Measurements from ENCODE around the gene C1QTNF7. TPM values are rescaled to one million over a fixed set of nuclear protein-coding genes. Genes with fewer than 3 reads are reported as not detected.

The C1QTNF7 gene
- not detected for polyA plus RNA-seq (2013, experiment 1 of 2)
- not detected for polyA plus RNA-seq (2013, experiment 2 of 2)

GRCh38 chr4:15427701-15428100, at the start of gene C1QTNF7:
Gene C1QTNF7 (plus strand): TSS chr4:15428033. CDS start chr4:15435744, 7,711 bp downstream.
- Histone ChIP-seq H3K36me3 (ENCODE audit: insufficient read depth, low read length) (no peaks in the 10 kb centered on the region), H3K9ac (ENCODE audit: low read depth, low read length) (no peak within 1 kb of the TSS), H3K9me3 (ENCODE audit: insufficient read depth, low read depth, low read length) (no peaks in the 10 kb centered on the region), H3K4me3 (ENCODE audit: low read length) (no peak within 1 kb of the TSS), H3K27ac (ENCODE audit: low read depth, low read length) (no peak within 1 kb of the TSS), H3K4me1 (ENCODE audit: insufficient read depth, low read length) (no peaks in the 10 kb centered on the region), H3K27me3 (ENCODE audit: insufficient read depth, low read length) (no peaks in the 10 kb centered on the region)
- WGBS = 93% methylated on average over 3 of the region's 3 CpGs

GRCh38 chr4:15378062-15378461, 49.8 kb upstream of the C1QTNF7 start:
- 50% methylated on average over 1 of the region's 1 CpG for WGBS

GRCh38 chr4:15378493-15378892, 49.3 kb upstream of the C1QTNF7 start:
- H3K9ac ChIP-seq (ENCODE audit: low read depth, low read length) = no peak overlapping the region

More at GRCh38 chr4:15378062-15378461, 49.8 kb upstream of the C1QTNF7 start:
- H3K9ac ChIP-seq (ENCODE audit: low read depth, low read length) = no peak overlapping the region
- no peaks in the 10 kb centered on the region for H3K36me3 ChIP-seq (ENCODE audit: insufficient read depth, low read length)
- no peaks in the 10 kb centered on the region for H3K27me3 ChIP-seq (ENCODE audit: insufficient read depth, low read length)
- H3K4me1 ChIP-seq (ENCODE audit: insufficient read depth, low read length) = peaks cover 39% of the 10 kb centered on the region
- no peaks in the 10 kb centered on the region for H3K9me3 ChIP-seq (ENCODE audit: insufficient read depth, low read depth, low read length)
- H3K4me3 ChIP-seq (ENCODE audit: low read length) = no peak overlapping the region
- no peak overlapping the region for H3K27ac ChIP-seq (ENCODE audit: low read depth, low read length)

GRCh38 chr4:15381806-15382338, 46.0 kb upstream of the C1QTNF7 start:
- Histone ChIP-seq H3K36me3 (ENCODE audit: insufficient read depth, low read length) (no peaks in the 10 kb centered on the region), H3K9ac (ENCODE audit: low read depth, low read length) (no peak overlapping the region), H3K27me3 (ENCODE audit: insufficient read depth, low read length) (no peaks in the 10 kb centered on the region), H3K9me3 (ENCODE audit: insufficient read depth, low read depth, low read length) (no peaks in the 10 kb centered on the region), H3K27ac (ENCODE audit: low read depth, low read length) (no peak overlapping the region), H3K4me1 (ENCODE audit: insufficient read depth, low read length) (peaks cover 16% of the 10 kb centered on the region), H3K4me3 (ENCODE audit: low read length) (no peak overlapping the region)
- 93% methylated on average over 3 of the region's 3 CpGs for WGBS

More at GRCh38 chr4:15378493-15378892, 49.3 kb upstream of the C1QTNF7 start:
- 82% methylated on average over 1 of the region's 1 CpG for WGBS
- H3K4me3 ChIP-seq (ENCODE audit: low read length) = no peak overlapping the region
- H3K9me3 ChIP-seq (ENCODE audit: insufficient read depth, low read depth, low read length) = no peaks in the 10 kb centered on the region
- no peak overlapping the region for H3K27ac ChIP-seq (ENCODE audit: low read depth, low read length)
- H3K36me3 ChIP-seq (ENCODE audit: insufficient read depth, low read length) = no peaks in the 10 kb centered on the region
- no peaks in the 10 kb centered on the region for H3K27me3 ChIP-seq (ENCODE audit: insufficient read depth, low read length)
- peaks cover 39% of the 10 kb centered on the region for H3K4me1 ChIP-seq (ENCODE audit: insufficient read depth, low read length)

GRCh38 chr4:15382669-15383273, 45.1 kb upstream of the C1QTNF7 start:
- no peak overlapping the region for H3K9ac ChIP-seq (ENCODE audit: low read depth, low read length)
- H3K9me3 ChIP-seq (ENCODE audit: insufficient read depth, low read depth, low read length) = no peaks in the 10 kb centered on the region
- H3K4me3 ChIP-seq (ENCODE audit: low read length) = no peak overlapping the region
- no peak overlapping the region for H3K27ac ChIP-seq (ENCODE audit: low read depth, low read length)
- no peaks in the 10 kb centered on the region for H3K27me3 ChIP-seq (ENCODE audit: insufficient read depth, low read length)
- 94% methylated on average over 5 of the region's 5 CpGs for WGBS
- no peaks in the 10 kb centered on the region for H3K36me3 ChIP-seq (ENCODE audit: insufficient read depth, low read length)
- H3K4me1 ChIP-seq (ENCODE audit: insufficient read depth, low read length) = peaks cover 7% of the 10 kb centered on the region; the same call in 1 of the 2 replicates

GRCh38 chr4:15385515-15385914, 42.3 kb upstream of the C1QTNF7 start:
- Histone ChIP-seq H3K4me3 (ENCODE audit: low read length) (no peak overlapping the region), H3K4me1 (ENCODE audit: insufficient read depth, low read length) (no peaks in the 10 kb centered on the region), H3K9me3 (ENCODE audit: insufficient read depth, low read depth, low read length) (no peaks in the 10 kb centered on the region), H3K9ac (ENCODE audit: low read depth, low read length) (no peak overlapping the region), H3K27ac (ENCODE audit: low read depth, low read length) (no peak overlapping the region), H3K27me3 (ENCODE audit: insufficient read depth, low read length) (no peaks in the 10 kb centered on the region), H3K36me3 (ENCODE audit: insufficient read depth, low read length) (no peaks in the 10 kb centered on the region)
- WGBS = 95% methylated on average over 6 of the region's 6 CpGs

- Histone ChIP-seq H3K36me3 (ENCODE audit: insufficient read depth, low read length) (no peaks in the 10 kb centered on the region), H3K4me3 (ENCODE audit: low read length) (no peak overlapping the region), H3K9ac (ENCODE audit: low read depth, low read length) (no peak overlapping the region), H3K9me3 (ENCODE audit: insufficient read depth, low read depth, low read length) (no peaks in the 10 kb centered on the region), H3K27ac (ENCODE audit: low read depth, low read length) (no peak overlapping the region), H3K4me1 (ENCODE audit: insufficient read depth, low read length) (no peaks in the 10 kb centered on the region), H3K27me3 (ENCODE audit: insufficient read depth, low read length) (no peaks in the 10 kb centered on the region)
- WGBS = 97% methylated on average over 4 of the region's 4 CpGs
Observed at GRCh38 chr4:15385928-15386327, 41.9 kb upstream of the C1QTNF7 start.

GRCh38 chr4:15390494-15390893, 37.3 kb upstream of the C1QTNF7 start:
- H3K4me1 ChIP-seq (ENCODE audit: insufficient read depth, low read length) = peaks cover 5% of the 10 kb centered on the region; the same call in 1 of the 2 replicates
- H3K36me3 ChIP-seq (ENCODE audit: insufficient read depth, low read length) = no peaks in the 10 kb centered on the region
- no peak overlapping the region for H3K4me3 ChIP-seq (ENCODE audit: low read length)
- H3K27me3 ChIP-seq (ENCODE audit: insufficient read depth, low read length) = no peaks in the 10 kb centered on the region
- no peaks in the 10 kb centered on the region for H3K9me3 ChIP-seq (ENCODE audit: insufficient read depth, low read depth, low read length)
- no peak overlapping the region for H3K9ac ChIP-seq (ENCODE audit: low read depth, low read length)
- H3K27ac ChIP-seq (ENCODE audit: low read depth, low read length) = no peak overlapping the region
- WGBS = 86% methylated on average over 2 of the region's 3 CpGs

- H3K9ac ChIP-seq (ENCODE audit: low read depth, low read length) = no peak overlapping the region
- no peak overlapping the region for H3K4me3 ChIP-seq (ENCODE audit: low read length)
- H3K4me1 ChIP-seq (ENCODE audit: insufficient read depth, low read length) = peaks cover 5% of the 10 kb centered on the region; the same call in 1 of the 2 replicates
- no peaks in the 10 kb centered on the region for H3K9me3 ChIP-seq (ENCODE audit: insufficient read depth, low read depth, low read length)
- H3K36me3 ChIP-seq (ENCODE audit: insufficient read depth, low read length) = no peaks in the 10 kb centered on the region
- no peaks in the 10 kb centered on the region for H3K27me3 ChIP-seq (ENCODE audit: insufficient read depth, low read length)
- WGBS = 94% methylated on average over 7 of the region's 8 CpGs
- no peak overlapping the region for H3K27ac ChIP-seq (ENCODE audit: low read depth, low read length)
Observed at GRCh38 chr4:15392053-15392805, 35.6 kb upstream of the C1QTNF7 start.

- Histone ChIP-seq H3K4me1 (ENCODE audit: insufficient read depth, low read length) (peaks cover 5% of the 10 kb centered on the region; the same call in 1 of the 2 replicates), H3K27me3 (ENCODE audit: insufficient read depth, low read length) (no peaks in the 10 kb centered on the region), H3K4me3 (ENCODE audit: low read length) (no peak overlapping the region), H3K9me3 (ENCODE audit: insufficient read depth, low read depth, low read length) (no peaks in the 10 kb centered on the region), H3K27ac (ENCODE audit: low read depth, low read length) (no peak overlapping the region), H3K36me3 (ENCODE audit: insufficient read depth, low read length) (no peaks in the 10 kb centered on the region), H3K9ac (ENCODE audit: low read depth, low read length) (no peak overlapping the region)
- 84% methylated on average over 4 of the region's 4 CpGs for WGBS
Observed at GRCh38 chr4:15395311-15395710, 32.5 kb upstream of the C1QTNF7 start.

GRCh38 chr4:15396157-15396800, 31.6 kb upstream of the C1QTNF7 start:
- no peaks in the 10 kb centered on the region for H3K36me3 ChIP-seq (ENCODE audit: insufficient read depth, low read length)
- H3K9me3 ChIP-seq (ENCODE audit: insufficient read depth, low read depth, low read length) = no peaks in the 10 kb centered on the region
- peaks cover 5% of the 10 kb centered on the region; the same call in 1 of the 2 replicates for H3K4me1 ChIP-seq (ENCODE audit: insufficient read depth, low read length)
- 59% methylated on average over 4 of the region's 4 CpGs for WGBS
- H3K4me3 ChIP-seq (ENCODE audit: low read length) = no peak overlapping the region
- H3K27ac ChIP-seq (ENCODE audit: low read depth, low read length) = no peak overlapping the region
- no peaks in the 10 kb centered on the region for H3K27me3 ChIP-seq (ENCODE audit: insufficient read depth, low read length)
- no peak overlapping the region for H3K9ac ChIP-seq (ENCODE audit: low read depth, low read length)

All from HUES64 (cell line).